ENCODE results near the gene PODN. TPM values are rescaled to one million over a fixed set of nuclear protein-coding genes. Genes with fewer than 3 reads are reported as not detected.

Gene PODN
- total RNA-seq, 1 experiment from 2014 or later = 0.23 TPM

GRCh38 chr1:53130598-53130877, 68.5 kb downstream of the PODN start:
- POLR2A ChIA-PET = no interaction called here
- H3K4me3 ChIP-seq (ENCODE audit: low read depth in 2 of 2, low read length in 2 of 2) = no peak overlapping the region
- in situ Hi-C loops (cut with HindIII; ENCODE audit: low pct_unique_long_range_greater_than_20kb, low sequenced_read_pairs) = no loop called here

DNA sequence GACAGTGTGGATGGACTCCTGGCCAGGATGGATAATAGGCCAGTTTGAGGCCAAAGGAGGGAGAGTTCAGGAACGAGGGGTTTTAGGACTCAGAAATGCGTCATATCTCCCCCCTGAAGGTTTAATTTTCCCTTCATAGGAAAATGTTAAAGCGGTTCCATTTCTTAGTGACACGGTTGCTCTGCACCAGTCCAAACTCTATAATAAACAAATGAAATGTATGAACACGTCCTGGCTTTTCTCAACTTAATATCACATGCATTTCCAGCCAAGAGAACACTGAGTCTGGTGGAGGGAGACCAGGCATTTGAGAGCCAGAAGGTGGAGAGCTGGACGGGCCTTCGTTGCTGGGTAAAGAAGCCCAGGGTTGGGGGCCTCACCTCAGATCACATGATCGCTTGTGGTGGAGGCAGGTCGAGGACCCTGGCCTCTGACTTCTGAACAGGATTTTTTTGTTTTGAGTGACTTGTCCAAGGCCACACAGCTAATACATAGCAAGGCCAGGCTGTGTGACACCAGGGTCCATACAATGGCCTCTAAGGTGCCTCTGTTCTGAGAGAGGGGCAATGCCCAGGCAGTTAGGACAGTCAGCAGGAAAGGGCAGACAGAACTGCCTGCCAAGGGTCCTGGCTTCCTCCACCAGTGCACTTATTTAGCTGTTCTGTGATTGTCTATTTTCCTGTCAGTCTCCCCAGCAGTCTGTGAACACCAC, 69.0 kb downstream of the PODN start:
- ChIA-PET CTCF (no interaction called here), POLR2A (no interaction called here)
- Histone ChIP-seq H3K4me1 (ENCODE audit: control insufficient read depth, insufficient read depth, low read length) (peaks cover 8% of the 10 kb centered on the region; the same call in 1 of the 2 replicates), H3K4me3 (ENCODE audit: low read depth in 2 of 2, low read length in 2 of 2) (no peak overlapping the region), H3K9me3 (ENCODE audit: control insufficient read depth, insufficient read depth, low read depth, low read length) (no peaks in the 10 kb centered on the region), H3K27ac (ENCODE audit: low read length) (no peak overlapping the region), H3K27me3 (ENCODE audit: control insufficient read depth, insufficient read depth, low read length) (no peaks in the 10 kb centered on the region), H3K36me3 (ENCODE audit: control insufficient read depth, insufficient read depth, low read length) (no peaks in the 10 kb centered on the region)
- in situ Hi-C loops (cut with HindIII; ENCODE audit: low pct_unique_long_range_greater_than_20kb, low sequenced_read_pairs) (no loop called here), intact Hi-C loops (cut with micrococcal nuclease; ENCODE audit: unreplicated experiment) (no loop called here)
- no peak for ATAC-seq
- DNase-seq (ENCODE audit: low read depth, low spot score) = no peak
- TF ChIP-seq TCF7L2 (IDR thresholded peaks at IDR 0.05; ENCODE audit: low read depth, low read length) = no peak
- TF ChIP-seq POLR2AphosphoS5 (IDR thresholded peaks at IDR 0.05; ENCODE audit: low read depth, low read length) = no peak
- TF ChIP-seq, protein P1, sequence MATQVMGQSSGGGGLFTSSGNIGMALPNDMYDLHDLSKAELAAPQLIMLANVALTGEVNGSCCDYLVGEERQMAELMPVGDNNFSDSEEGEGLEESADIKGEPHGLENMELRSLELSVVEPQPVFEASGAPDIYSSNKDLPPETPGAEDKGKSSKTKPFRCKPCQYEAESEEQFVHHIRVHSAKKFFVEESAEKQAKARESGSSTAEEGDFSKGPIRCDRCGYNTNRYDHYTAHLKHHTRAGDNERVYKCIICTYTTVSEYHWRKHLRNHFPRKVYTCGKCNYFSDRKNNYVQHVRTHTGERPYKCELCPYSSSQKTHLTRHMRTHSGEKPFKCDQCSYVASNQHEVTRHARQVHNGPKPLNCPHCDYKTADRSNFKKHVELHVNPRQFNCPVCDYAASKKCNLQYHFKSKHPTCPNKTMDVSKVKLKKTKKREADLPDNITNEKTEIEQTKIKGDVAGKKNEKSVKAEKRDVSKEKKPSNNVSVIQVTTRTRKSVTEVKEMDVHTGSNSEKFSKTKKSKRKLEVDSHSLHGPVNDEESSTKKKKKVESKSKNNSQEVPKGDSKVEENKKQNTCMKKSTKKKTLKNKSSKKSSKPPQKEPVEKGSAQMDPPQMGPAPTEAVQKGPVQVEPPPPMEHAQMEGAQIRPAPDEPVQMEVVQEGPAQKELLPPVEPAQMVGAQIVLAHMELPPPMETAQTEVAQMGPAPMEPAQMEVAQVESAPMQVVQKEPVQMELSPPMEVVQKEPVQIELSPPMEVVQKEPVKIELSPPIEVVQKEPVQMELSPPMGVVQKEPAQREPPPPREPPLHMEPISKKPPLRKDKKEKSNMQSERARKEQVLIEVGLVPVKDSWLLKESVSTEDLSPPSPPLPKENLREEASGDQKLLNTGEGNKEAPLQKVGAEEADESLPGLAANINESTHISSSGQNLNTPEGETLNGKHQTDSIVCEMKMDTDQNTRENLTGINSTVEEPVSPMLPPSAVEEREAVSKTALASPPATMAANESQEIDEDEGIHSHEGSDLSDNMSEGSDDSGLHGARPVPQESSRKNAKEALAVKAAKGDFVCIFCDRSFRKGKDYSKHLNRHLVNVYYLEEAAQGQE (IDR thresholded peaks at IDR 0.05; ENCODE audit: insufficient read depth in 1 of 2, low read depth in 2 of 2, low read length in 1 of 2) = no peak
- TF ChIP-seq SIN3A (IDR thresholded peaks at IDR 0.05; ENCODE audit: borderline replicate concordance, insufficient read depth, low read depth, low read length) = no peak
- TF ChIP-seq, protein P2, sequence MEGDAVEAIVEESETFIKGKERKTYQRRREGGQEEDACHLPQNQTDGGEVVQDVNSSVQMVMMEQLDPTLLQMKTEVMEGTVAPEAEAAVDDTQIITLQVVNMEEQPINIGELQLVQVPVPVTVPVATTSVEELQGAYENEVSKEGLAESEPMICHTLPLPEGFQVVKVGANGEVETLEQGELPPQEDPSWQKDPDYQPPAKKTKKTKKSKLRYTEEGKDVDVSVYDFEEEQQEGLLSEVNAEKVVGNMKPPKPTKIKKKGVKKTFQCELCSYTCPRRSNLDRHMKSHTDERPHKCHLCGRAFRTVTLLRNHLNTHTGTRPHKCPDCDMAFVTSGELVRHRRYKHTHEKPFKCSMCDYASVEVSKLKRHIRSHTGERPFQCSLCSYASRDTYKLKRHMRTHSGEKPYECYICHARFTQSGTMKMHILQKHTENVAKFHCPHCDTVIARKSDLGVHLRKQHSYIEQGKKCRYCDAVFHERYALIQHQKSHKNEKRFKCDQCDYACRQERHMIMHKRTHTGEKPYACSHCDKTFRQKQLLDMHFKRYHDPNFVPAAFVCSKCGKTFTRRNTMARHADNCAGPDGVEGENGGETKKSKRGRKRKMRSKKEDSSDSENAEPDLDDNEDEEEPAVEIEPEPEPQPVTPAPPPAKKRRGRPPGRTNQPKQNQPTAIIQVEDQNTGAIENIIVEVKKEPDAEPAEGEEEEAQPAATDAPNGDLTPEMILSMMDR (IDR thresholded peaks at IDR 0.05) = no peak
- no TSS peak for BruUV-seq (replicated peaks)

More at GRCh38 chr1:53130598-53130877, 68.5 kb downstream of the PODN start:
- no peaks in the 10 kb centered on the region for H3K9me3 ChIP-seq (ENCODE audit: control insufficient read depth, insufficient read depth, low read depth, low read length)
- H3K27ac ChIP-seq (ENCODE audit: low read length) = no peak overlapping the region
- no TSS peak for BruUV-seq (replicated peaks)
- TF ChIP-seq, protein P2 (IDR thresholded peaks at IDR 0.05) = no peak
- TF ChIP-seq SIN3A (IDR thresholded peaks at IDR 0.05; ENCODE audit: borderline replicate concordance, insufficient read depth, low read depth, low read length) (no peak), POLR2AphosphoS5 (IDR thresholded peaks at IDR 0.05; ENCODE audit: low read depth, low read length) (no peak), TCF7L2 (IDR thresholded peaks at IDR 0.05; ENCODE audit: low read depth, low read length) (no peak)
- TF ChIP-seq, protein P1 (IDR thresholded peaks at IDR 0.05; ENCODE audit: insufficient read depth in 1 of 2, low read depth in 2 of 2, low read length in 1 of 2) = no peak
- intact Hi-C loops (cut with micrococcal nuclease; ENCODE audit: unreplicated experiment) = no loop called here
- peaks cover 5% of the 10 kb centered on the region; the same call in 1 of the 2 replicates for H3K4me1 ChIP-seq (ENCODE audit: control insufficient read depth, insufficient read depth, low read length)
- no peak for DNase-seq (ENCODE audit: low read depth, low spot score)
- H3K36me3 ChIP-seq (ENCODE audit: control insufficient read depth, insufficient read depth, low read length) = no peaks in the 10 kb centered on the region
- ATAC-seq = no peak
- CTCF ChIA-PET = no interaction called here
- H3K27me3 ChIP-seq (ENCODE audit: control insufficient read depth, insufficient read depth, low read length) = no peaks in the 10 kb centered on the region

Data from Panc1 (cell line).